OCI-LY1 (cell line): ENCODE data around the gene KCNK5.

Experiments
- H2AFZ ChIP-seq: fragments of 200-600 bp; sonication (generic), shearing (Covaris generic); 2 replicates; pipeline ENCODE4 v1.6.0; 2014; ENCODE audit warnings: antibody characterized with exemption, mild to moderate bottlenecking, low read length
- H3F3A ChIP-seq: fragments of 200-600 bp; sonication (generic), shearing (Covaris generic); 2 replicates; pipeline ENCODE4 v1.6.0; 2014; ENCODE audit warnings: mild to moderate bottlenecking, antibody characterized with exemption, low read length, moderate library complexity; ENCODE audit not compliant: insufficient read depth
- H3K27ac ChIP-seq: fragments of 200-600 bp; sonication (generic); 2 replicates; pipeline ENCODE4 v1.5.1; 2014; ENCODE audit warnings: low read length, mixed run types, mild to moderate bottlenecking, low read depth; ENCODE audit not compliant: poor library complexity, severe bottlenecking
- H3K27me3 ChIP-seq: fragments of 200-600 bp; sonication (generic); 2 replicates; pipeline ENCODE4 v1.6.0; 2014; ENCODE audit warnings: antibody characterized with exemption, mild to moderate bottlenecking, low read length, moderate library complexity; ENCODE audit not compliant: insufficient read depth
- H3K36me3 ChIP-seq: fragments of 200-600 bp; sonication (generic); 2 replicates; pipeline ENCODE4 v1.6.1; 2014; ENCODE audit warnings: mild to moderate bottlenecking, antibody characterized with exemption, low read length, moderate library complexity, mixed read lengths; ENCODE audit not compliant: insufficient read depth
- H3K4me1 ChIP-seq: fragments of 200-600 bp; sonication (generic); 2 replicates; pipeline ENCODE4 v1.5.1; 2014; ENCODE audit warnings: mild to moderate bottlenecking, low read length, moderate library complexity; ENCODE audit not compliant: insufficient read depth, severe bottlenecking
- H3K4me2 ChIP-seq: fragments of 200-600 bp; sonication (generic), shearing (Covaris generic); 2 replicates; pipeline ENCODE4 v1.6.1; 2014; ENCODE audit warnings: low read length
- H3K4me3 ChIP-seq: fragments of 200-600 bp; sonication (generic); 2 replicates; pipeline ENCODE4 v1.5.1; 2014; ENCODE audit warnings: low read length, low read depth, mild to moderate bottlenecking, mixed read lengths; ENCODE audit not compliant: poor library complexity, severe bottlenecking
- H3K79me2 ChIP-seq: fragments of 200-600 bp; shearing (Covaris generic); 2 replicates; pipeline ENCODE4 v1.6.1; 2016; ENCODE audit warnings: mixed run types, low read length, mixed read lengths; ENCODE audit not compliant: insufficient read depth
- H3K9ac ChIP-seq: fragments of 200-600 bp; sonication (generic), shearing (Covaris generic); 2 replicates; pipeline ENCODE4 v1.6.1; 2014; ENCODE audit warnings: mild to moderate bottlenecking, low read length, mixed read lengths
- H3K9me2 ChIP-seq: fragments of 200-600 bp; sonication (generic), shearing (Covaris generic); 2 replicates; pipeline ENCODE4 v1.6.1; 2014; ENCODE audit warnings: low read depth, mild to moderate bottlenecking, low read length, mixed read lengths
- H3K9me3 ChIP-seq: fragments of 200-600 bp; shearing (Covaris generic); 2 replicates; pipeline ENCODE4 v1.6.1; 2014; ENCODE audit warnings: low read length, mixed read lengths
- H4K20me1 ChIP-seq: fragments of 200-600 bp; sonication (generic), shearing (Covaris generic); 2 replicates; pipeline ENCODE4 v1.6.0; 2016; ENCODE audit warnings: mild to moderate bottlenecking, low read length; ENCODE audit not compliant: insufficient read depth
- EZH2 ChIP-seq: fragments of 200-600 bp; sonication (generic), shearing (Covaris generic); IDR thresholded peaks from 2 replicates; pipeline ENCODE4 v1.8.0; 2017; ENCODE audit warnings: borderline replicate concordance, mixed run types, mild to moderate bottlenecking, antibody characterized with exemption, low read length, moderate library complexity, mixed read lengths
- TF ChIP-seq, protein P1 (sequence below): fragments of 200-600 bp; sonication (generic), shearing (Covaris generic); IDR thresholded peaks from 2 replicates; pipeline ENCODE4 v1.5.1; 2017; ENCODE audit warnings: mild to moderate bottlenecking, antibody characterized with exemption, low read length, moderate library complexity, mixed read lengths

The KCNK5 gene

DNA sequence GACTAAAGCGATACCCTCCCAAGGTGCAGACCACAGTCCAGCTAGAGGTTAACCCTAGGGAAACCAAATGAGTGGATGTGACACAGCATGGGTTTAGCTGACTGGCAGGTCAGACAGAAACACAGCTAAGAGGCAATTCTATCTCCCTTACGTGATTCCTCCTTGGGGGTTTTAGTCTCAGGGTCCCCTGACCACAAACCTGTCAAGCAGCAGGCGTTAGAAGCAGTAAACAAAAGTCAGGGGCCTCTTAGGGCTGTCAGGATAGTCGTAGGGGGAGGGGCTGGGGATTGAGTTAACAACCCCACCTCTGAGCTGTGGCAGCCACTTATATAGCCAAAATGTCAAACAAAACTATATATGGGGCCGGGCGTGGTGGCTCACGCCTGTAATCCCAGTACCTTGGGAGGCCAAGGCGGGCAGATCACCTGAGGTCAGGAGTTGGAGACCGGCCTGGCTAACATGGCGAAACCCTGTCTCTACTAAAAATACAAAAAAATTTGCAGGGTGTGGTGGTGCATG is 13.6 kb downstream of the KCNK5 start:
- Histone ChIP-seq H3K9me3 (no peaks in the 10 kb centered on the region), H3K9ac (no peak overlapping the region), H3K4me3 (no peak overlapping the region), H3K79me2 (no peaks in the 10 kb centered on the region), H3K9me2 (no peaks in the 10 kb centered on the region), H4K20me1 (no peaks in the 10 kb centered on the region), H3K4me2 (no peak overlapping the region), H3K27me3 (no peaks in the 10 kb centered on the region), H3K36me3 (no peaks in the 10 kb centered on the region), H2AFZ (no peak overlapping the region), H3K27ac (no peak overlapping the region), H3K4me1 (no peaks in the 10 kb centered on the region), H3F3A (no peaks in the 10 kb centered on the region)
- no peak for TF ChIP-seq EZH2
- TF ChIP-seq, protein P1, sequence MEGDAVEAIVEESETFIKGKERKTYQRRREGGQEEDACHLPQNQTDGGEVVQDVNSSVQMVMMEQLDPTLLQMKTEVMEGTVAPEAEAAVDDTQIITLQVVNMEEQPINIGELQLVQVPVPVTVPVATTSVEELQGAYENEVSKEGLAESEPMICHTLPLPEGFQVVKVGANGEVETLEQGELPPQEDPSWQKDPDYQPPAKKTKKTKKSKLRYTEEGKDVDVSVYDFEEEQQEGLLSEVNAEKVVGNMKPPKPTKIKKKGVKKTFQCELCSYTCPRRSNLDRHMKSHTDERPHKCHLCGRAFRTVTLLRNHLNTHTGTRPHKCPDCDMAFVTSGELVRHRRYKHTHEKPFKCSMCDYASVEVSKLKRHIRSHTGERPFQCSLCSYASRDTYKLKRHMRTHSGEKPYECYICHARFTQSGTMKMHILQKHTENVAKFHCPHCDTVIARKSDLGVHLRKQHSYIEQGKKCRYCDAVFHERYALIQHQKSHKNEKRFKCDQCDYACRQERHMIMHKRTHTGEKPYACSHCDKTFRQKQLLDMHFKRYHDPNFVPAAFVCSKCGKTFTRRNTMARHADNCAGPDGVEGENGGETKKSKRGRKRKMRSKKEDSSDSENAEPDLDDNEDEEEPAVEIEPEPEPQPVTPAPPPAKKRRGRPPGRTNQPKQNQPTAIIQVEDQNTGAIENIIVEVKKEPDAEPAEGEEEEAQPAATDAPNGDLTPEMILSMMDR = no peak

DNA sequence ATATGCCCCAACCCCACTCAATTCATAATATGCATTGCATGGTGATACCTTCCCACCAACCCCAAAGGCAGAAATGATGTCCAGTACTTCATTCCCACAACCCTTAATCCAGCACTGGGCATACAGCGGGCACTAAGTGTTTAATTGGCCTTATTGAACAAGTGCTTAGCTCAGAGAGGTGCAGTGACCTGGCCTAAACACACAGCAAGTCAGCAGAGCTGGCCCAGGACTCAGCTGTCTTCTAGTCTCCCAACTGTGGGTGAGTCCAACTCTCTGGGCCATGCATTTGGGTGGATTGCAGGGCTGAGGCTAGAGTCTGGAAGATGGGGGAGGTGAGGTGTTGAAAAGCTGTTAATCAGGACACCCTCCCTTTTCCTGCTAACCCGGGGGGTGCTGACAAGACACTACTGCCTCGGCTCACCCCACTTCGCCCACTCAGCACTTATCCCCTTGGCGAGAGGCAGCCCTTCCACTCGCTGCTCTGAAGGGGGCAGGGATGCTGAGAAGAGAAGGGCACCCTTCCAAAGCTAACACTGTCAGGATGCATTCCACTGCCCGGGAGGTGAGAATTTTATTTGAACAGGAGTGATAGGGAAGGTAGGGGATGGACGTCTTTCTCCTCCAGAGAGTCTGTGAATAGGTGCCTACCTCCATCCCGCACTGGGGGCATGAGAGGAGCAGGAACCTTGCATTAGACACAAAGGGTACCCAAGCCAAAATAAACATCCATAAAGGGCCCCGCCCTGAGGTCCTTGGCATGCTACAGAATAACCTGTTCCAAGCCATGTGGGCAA is 14.2 kb downstream of the KCNK5 start:
- Histone ChIP-seq H3K9me2 (no peaks in the 10 kb centered on the region), H3K27ac (no peak overlapping the region)

DNA sequence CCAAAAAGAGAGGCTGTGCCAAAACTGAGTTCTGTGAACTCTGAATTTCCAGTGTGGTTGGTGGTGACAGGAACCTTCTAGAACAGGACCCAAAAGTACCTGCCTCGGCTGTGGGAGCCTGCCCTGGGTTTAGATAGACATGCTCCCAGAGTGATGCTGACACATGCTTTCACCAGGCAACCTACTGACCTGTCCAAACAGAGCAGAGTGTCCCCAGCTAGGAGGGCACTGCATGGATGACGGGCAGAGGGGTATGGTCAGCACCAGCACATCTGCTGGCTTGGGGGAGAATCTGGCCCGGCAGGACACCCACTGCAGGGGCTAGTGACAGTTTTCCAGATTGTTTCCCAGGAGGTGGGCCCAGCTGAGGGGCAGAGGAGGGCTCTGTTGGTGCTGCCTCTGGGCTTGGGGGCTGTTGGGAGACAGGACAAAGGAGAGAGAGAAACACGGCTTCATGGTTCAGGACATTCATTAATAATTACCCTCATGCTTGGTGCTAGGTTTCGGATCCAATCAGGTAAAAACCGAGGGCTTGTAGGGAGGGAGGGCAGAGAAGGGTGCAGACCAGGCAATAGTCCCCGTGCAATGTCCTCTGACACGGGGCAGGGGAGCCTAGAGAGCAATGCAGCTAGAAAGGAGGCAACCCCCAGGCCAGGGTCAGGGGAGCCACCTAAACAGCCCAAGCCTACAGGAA is 15.0 kb downstream of the KCNK5 start:
- no peaks in the 10 kb centered on the region for H3K9me3 ChIP-seq
- no peak overlapping the region for H3K27ac ChIP-seq
- H3F3A ChIP-seq = no peaks in the 10 kb centered on the region
- H4K20me1 ChIP-seq = no peaks in the 10 kb centered on the region
- no peaks in the 10 kb centered on the region for H3K79me2 ChIP-seq
- H3K36me3 ChIP-seq = no peaks in the 10 kb centered on the region
- H3K9ac ChIP-seq = no peak overlapping the region
- H3K9me2 ChIP-seq = no peaks in the 10 kb centered on the region
- no peak overlapping the region for H3K4me3 ChIP-seq
- H2AFZ ChIP-seq = no peak overlapping the region
- TF ChIP-seq, protein P1 = no peak
- no peak for TF ChIP-seq EZH2
- H3K4me2 ChIP-seq = no peak overlapping the region
- no peaks in the 10 kb centered on the region for H3K27me3 ChIP-seq
- no peaks in the 10 kb centered on the region for H3K4me1 ChIP-seq

More for the DNA sequence above, 14.2 kb downstream of the KCNK5 start:
- Histone ChIP-seq H3K4me1 (no peaks in the 10 kb centered on the region), H3K4me2 (no peak overlapping the region), H2AFZ (no peak overlapping the region), H3K27me3 (no peaks in the 10 kb centered on the region), H3K79me2 (no peaks in the 10 kb centered on the region), H3K36me3 (no peaks in the 10 kb centered on the region), H4K20me1 (no peaks in the 10 kb centered on the region), H3K9ac (no peak overlapping the region), H3F3A (no peaks in the 10 kb centered on the region), H3K9me3 (no peaks in the 10 kb centered on the region), H3K4me3 (no peak overlapping the region)
- TF ChIP-seq EZH2 = no peak
- TF ChIP-seq, protein P1 = no peak
